GM12891 (cell line): Measurements from ENCODE around the gene ATG14.
"Not testable (repeated sequence)": the region's sequence is repeated elsewhere in the genome, so short reads cannot be mapped to it uniquely, and the experiment has no call there.

Experiments used
- DNase-seq: peaks from one replicate; pipeline ENCODE4 v3.0.0; 2011; ENCODE audit warnings: low spot score; ENCODE audit not compliant: insufficient read length
- FAIRE-seq: peaks from 2 replicates; lab custom pipeline; 2011; peaks lifted over from hg19 to GRCh38; lab: Jason Lieb, UNC
- PAX5 ChIP-seq: IDR thresholded peaks from 2 replicates; pipeline ENCODE4 v1.6.1; 2011; ENCODE audit warnings: low read length, moderate library complexity, mild to moderate bottlenecking; ENCODE audit not compliant: insufficient read depth, severe bottlenecking
- POLR2A ChIP-seq: IDR thresholded peaks from 2 replicates; pipeline ENCODE4 v1.6.1; 2011; ENCODE audit warnings: low read depth, low read length, control low read depth
- POLR2AphosphoS5 ChIP-seq: IDR thresholded peaks from 2 replicates; pipeline ENCODE4 v1.6.1; 2011; ENCODE audit warnings: low read depth, low read length, control low read depth
- POU2F2 ChIP-seq: IDR thresholded peaks from 2 replicates; pipeline ENCODE4 v1.6.1; 2011; ENCODE audit warnings: low read depth, mild to moderate bottlenecking, control low read depth, low read length, moderate library complexity
- SPI1 ChIP-seq: IDR thresholded peaks from 2 replicates; pipeline ENCODE4 v1.6.1; 2011; ENCODE audit warnings: low read depth, low read length, control low read depth
- TAF1 ChIP-seq: IDR thresholded peaks from 2 replicates; pipeline ENCODE4 v1.6.1; 2011; ENCODE audit warnings: low read depth, low read length, control low read depth

The ATG14 gene

DNA sequence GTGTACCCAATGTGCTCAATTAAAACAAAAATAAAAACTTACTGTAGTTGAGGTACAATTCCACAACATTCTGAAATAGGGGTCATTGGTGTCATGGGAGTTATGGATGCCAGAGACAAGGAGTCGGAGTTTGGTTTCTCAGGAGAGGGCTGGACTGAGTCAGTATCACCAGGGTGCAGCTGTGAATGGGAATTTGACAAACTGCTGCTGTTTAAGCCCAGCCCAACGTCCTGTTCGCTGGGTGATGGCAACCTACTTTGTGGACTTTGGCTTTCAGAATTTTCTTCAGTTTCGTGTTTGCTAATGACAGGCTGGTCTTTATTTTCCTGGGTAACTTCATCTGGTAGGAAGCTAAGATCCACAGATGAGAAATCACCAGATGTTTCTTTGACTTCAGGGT, 24.9 kb upstream of the ATG14 start:
- no peak for DNase-seq
- TF ChIP-seq PAX5 (no peak), TAF1 (no peak), POU2F2 (no peak), POLR2AphosphoS5 (no peak), SPI1 (no peak), POLR2A (no peak)
- no peak for FAIRE-seq

GRCh38 chr14:55434805-55435174, 23.2 kb upstream of the ATG14 start:
- no peak for FAIRE-seq
- TF ChIP-seq POU2F2, result no peak
- no peak for TF ChIP-seq SPI1
- no peak for TF ChIP-seq TAF1
- TF ChIP-seq POLR2A, result no peak
- TF ChIP-seq PAX5, result no peak
- no peak for TF ChIP-seq POLR2AphosphoS5
- DNase-seq, result no peak

DNA sequence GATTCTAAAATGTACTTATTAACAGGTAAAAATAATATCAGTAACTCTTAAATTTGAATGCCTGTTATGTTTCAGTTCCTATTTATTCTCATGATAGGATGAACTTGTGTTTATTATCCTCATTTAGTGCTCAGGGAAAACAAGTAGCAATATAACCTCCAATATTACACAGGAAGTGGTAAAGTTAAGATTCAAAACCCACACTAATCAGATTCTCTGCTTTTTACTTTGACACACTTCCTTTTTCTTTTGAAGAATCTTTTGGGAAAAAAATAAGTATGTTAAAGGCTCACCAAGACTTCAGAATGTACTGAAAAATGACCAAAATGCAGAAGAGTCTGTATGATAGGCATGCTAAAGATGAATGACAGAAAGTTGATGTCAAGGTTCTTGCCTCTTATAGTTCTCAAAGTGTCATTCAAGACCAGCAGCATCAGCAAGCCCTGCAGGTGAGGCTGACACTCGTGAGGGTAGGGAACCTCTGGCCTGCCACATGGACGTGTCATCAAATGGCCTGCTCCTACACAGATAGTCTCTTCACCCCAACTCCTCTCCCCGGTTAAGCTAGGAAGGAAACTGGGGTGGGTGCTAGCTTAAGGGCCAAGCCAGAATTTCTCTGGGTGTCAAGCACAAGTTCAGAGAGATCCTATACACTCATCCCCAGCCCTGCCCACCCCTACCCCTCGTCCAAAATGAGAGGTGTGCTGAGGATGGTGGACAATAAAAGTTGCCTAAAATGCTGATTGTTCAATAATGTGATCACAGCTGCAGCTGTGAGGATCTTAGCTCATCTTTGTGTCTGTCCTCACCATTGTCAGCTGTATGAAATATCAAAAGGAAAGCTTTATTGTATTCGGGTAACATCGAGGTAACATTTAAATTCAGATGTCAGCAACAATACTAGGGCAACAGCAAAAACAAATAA, 22.5 kb upstream of the ATG14 start:
- FAIRE-seq, result peak; percentile 63
- TF ChIP-seq POU2F2, result no peak
- TF ChIP-seq PAX5, result no peak
- no peak for TF ChIP-seq POLR2A
- peak; percentile 56; the same call in 1 of the 2 replicates for TF ChIP-seq SPI1

GRCh38 chr14:55432628-55433027, 21.0 kb upstream of the ATG14 start:
- no peak for DNase-seq
- TF ChIP-seq POLR2A (no peak), POLR2AphosphoS5 (no peak), POU2F2 (no peak), SPI1 (no peak), TAF1 (no peak), PAX5 (no peak)
- FAIRE-seq, result no peak

More for the DNA sequence above, 22.5 kb upstream of the ATG14 start:
- DNase-seq, result no peak

- TF ChIP-seq POU2F2 (no peak), PAX5 (no peak)
- peak; percentile 45 for FAIRE-seq
- no peak for DNase-seq
Measured at GRCh38 chr14:55430024-55430690, 18.5 kb upstream of the ATG14 start.

GRCh38 chr14:55427439-55427838, 15.8 kb upstream of the ATG14 start:
- TF ChIP-seq TAF1 (no peak), PAX5 (no peak)
- DNase-seq (no peak), FAIRE-seq (no peak)

DNA sequence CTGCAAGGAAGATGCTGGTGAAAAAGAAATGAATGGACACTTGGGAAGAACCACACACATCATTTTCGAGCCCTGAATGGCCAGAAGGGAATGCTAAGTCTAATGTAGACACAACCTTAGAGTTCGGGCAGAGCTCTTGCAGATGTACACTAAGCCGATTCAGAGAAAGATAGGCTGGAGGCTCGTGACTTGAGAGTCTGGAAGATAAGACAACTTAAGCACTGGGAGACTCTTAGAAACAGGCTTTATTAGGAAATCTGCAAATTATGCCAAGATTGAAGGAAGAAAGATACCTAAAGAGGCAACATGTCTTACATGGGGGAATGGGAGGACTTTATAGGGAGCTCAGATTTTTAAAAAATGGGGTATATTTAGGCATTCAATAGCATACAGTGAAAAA, 15.3 kb upstream of the ATG14 start:
- no peak for TF ChIP-seq POLR2A
- no peak for TF ChIP-seq POU2F2
- TF ChIP-seq PAX5, result no peak
- no peak for TF ChIP-seq TAF1
- TF ChIP-seq SPI1, result no peak
- TF ChIP-seq POLR2AphosphoS5, result no peak
- FAIRE-seq, result no peak
- no peak for DNase-seq

- DNase-seq, result no peak
- TF ChIP-seq SPI1 (no peak), TAF1 (no peak), POLR2AphosphoS5 (no peak), PAX5 (no peak), POU2F2 (no peak), POLR2A (no peak)
- no peak for FAIRE-seq
Measured at GRCh38 chr14:55425091-55425490, 13.5 kb upstream of the ATG14 start.

GRCh38 chr14:55423969-55424368, 12.3 kb upstream of the ATG14 start:
- TF ChIP-seq SPI1, result no peak
- TF ChIP-seq POLR2A, result no peak
- TF ChIP-seq POU2F2, result no peak
- no peak for TF ChIP-seq TAF1
- no peak for TF ChIP-seq POLR2AphosphoS5
- TF ChIP-seq PAX5, result no peak
- no peak for DNase-seq
- no peak for FAIRE-seq

GRCh38 chr14:55422338-55422737, 10.7 kb upstream of the ATG14 start:
- not testable (repeated sequence) for FAIRE-seq, DNase-seq
